Mesothelial cell of epicardium (in vitro differentiated cells): ENCODE results near the gene HS2ST1. TPM values are rescaled to one million over a fixed set of nuclear protein-coding genes. Genes with fewer than 3 reads are reported as not detected.
"Not testable (repeated sequence)": the region's sequence is repeated elsewhere in the genome, so short reads cannot be mapped to it uniquely, and the experiment has no call there.

Source experiments
- DNase-seq, 2 experiments: peaks; one replicate each; pipeline ENCODE4 v3.0.0; 2021; ENCODE audit warnings: low spot score in 2 of 2; ENCODE audit not compliant: unreplicated experiment in 2 of 2
- H3K27ac Mint-ChIP-seq: 2 replicates; pipeline ENCODE4 v1.8.0; 2021; ENCODE audit warnings: mixed read lengths
- H3K27me3 Mint-ChIP-seq: 2 replicates; pipeline ENCODE4 v1.8.0; 2021; ENCODE audit warnings: low read depth, mixed read lengths
- H3K36me3 Mint-ChIP-seq: 2 replicates; pipeline ENCODE4 v1.8.0; 2021; ENCODE audit warnings: mixed read lengths
- H3K4me1 Mint-ChIP-seq: 2 replicates; pipeline ENCODE4 v1.8.0; 2021; ENCODE audit warnings: mixed read lengths
- H3K4me3 Mint-ChIP-seq: 2 replicates; pipeline ENCODE4 v1.8.0; 2021; ENCODE audit warnings: mild to moderate bottlenecking, moderate library complexity, mixed read lengths
- H3K9me3 Mint-ChIP-seq: 2 replicates; pipeline ENCODE4 v1.8.0; 2021; ENCODE audit warnings: mixed read lengths
- total RNA-seq: library from RNA; stranded (reverse); gene quantifications from 3 replicates; pipeline ENCODE4 v1.2.1, GENCODE V29; 2021
- TF ChIP-seq, protein P1 (sequence below): fragments of 200-600 bp; sonication (generic); IDR thresholded peaks from one replicate; pipeline ENCODE4 v1.5.0; 2021; ENCODE audit warnings: antibody characterized with exemption; ENCODE audit not compliant: unreplicated experiment

The HS2ST1 gene
- total RNA-seq, 1 donor from 2014 or later: 40.2 TPM

DNA sequence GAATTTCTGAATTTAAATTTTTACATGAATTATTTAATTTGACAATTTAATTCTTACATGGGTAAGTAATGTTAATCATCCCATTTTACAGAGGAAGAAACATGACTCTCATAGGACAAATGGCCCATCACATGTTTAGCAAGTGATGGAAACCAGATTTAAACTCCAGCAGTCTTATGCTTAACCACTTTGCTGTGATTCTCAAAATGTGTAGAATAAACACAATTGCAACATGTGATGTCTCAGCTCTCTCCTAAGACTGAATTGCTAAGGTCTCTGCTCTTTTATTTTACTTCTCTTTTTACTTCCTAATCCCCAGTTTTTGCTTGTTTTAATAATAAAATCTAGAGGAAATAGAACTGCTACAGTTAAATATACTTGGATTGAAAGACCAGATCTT is 42.8 kb downstream of the HS2ST1 start:
- no peaks in the 10 kb centered on the region for H3K4me1 Mint-ChIP-seq
- H3K36me3 Mint-ChIP-seq: peaks cover 9% of the 10 kb centered on the region
- no peak for DNase-seq
- H3K9me3 Mint-ChIP-seq: peaks cover 16% of the 10 kb centered on the region
- TF ChIP-seq, protein P1, sequence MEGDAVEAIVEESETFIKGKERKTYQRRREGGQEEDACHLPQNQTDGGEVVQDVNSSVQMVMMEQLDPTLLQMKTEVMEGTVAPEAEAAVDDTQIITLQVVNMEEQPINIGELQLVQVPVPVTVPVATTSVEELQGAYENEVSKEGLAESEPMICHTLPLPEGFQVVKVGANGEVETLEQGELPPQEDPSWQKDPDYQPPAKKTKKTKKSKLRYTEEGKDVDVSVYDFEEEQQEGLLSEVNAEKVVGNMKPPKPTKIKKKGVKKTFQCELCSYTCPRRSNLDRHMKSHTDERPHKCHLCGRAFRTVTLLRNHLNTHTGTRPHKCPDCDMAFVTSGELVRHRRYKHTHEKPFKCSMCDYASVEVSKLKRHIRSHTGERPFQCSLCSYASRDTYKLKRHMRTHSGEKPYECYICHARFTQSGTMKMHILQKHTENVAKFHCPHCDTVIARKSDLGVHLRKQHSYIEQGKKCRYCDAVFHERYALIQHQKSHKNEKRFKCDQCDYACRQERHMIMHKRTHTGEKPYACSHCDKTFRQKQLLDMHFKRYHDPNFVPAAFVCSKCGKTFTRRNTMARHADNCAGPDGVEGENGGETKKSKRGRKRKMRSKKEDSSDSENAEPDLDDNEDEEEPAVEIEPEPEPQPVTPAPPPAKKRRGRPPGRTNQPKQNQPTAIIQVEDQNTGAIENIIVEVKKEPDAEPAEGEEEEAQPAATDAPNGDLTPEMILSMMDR: no peak
- H3K27ac Mint-ChIP-seq: no peak overlapping the region
- no peaks in the 10 kb centered on the region for H3K27me3 Mint-ChIP-seq
- no peak overlapping the region for H3K4me3 Mint-ChIP-seq

DNA sequence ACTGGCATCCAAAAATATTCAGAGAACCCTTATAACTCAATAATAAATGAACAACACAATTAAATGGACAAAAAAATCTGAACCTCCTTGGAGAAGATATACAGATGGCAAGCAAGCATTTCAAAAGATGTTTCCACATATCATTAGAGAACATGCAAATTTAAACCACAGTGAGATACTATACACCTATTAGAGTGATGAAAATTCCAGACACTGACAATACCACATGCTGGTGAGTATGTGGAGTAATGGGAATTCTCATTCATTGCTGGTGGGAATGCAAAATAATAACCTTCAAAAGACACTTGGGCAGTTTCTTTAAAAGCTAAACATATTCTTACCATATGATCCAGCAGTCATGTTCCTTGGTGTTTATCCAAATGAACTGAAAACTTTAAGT is 46.1 kb downstream of the HS2ST1 start:
- Mint-ChIP-seq H3K36me3 (peaks cover 15% of the 10 kb centered on the region), H3K27ac (no peak overlapping the region), H3K4me3 (no peak overlapping the region), H3K27me3 (no peaks in the 10 kb centered on the region), H3K9me3 (peaks cover 10% of the 10 kb centered on the region), H3K4me1 (peaks cover 2% of the 10 kb centered on the region)
- TF ChIP-seq, protein P1: no peak
- no peak for DNase-seq

DNA sequence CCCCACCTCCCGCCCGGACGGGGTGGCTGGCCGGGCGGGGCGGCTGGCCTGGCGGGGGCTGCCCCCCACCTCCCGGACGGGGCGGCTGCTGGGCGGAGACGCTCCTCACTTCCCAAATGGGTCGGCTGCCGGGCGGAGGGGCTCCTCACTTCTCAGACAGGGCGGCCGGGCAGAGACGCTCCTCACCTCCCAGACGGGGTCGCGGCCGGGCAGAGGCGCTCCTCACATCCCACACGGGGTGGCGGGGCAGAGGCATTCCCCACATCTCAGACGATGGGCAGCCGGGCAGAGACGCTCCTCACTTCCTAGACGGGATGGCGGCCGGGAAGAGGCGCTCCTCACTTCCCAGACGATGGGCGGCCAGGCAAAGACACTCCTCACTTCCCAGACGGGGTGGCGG is 49.4 kb downstream of the HS2ST1 start:
- not testable (repeated sequence) for H3K27ac Mint-ChIP-seq, DNase-seq

DNA sequence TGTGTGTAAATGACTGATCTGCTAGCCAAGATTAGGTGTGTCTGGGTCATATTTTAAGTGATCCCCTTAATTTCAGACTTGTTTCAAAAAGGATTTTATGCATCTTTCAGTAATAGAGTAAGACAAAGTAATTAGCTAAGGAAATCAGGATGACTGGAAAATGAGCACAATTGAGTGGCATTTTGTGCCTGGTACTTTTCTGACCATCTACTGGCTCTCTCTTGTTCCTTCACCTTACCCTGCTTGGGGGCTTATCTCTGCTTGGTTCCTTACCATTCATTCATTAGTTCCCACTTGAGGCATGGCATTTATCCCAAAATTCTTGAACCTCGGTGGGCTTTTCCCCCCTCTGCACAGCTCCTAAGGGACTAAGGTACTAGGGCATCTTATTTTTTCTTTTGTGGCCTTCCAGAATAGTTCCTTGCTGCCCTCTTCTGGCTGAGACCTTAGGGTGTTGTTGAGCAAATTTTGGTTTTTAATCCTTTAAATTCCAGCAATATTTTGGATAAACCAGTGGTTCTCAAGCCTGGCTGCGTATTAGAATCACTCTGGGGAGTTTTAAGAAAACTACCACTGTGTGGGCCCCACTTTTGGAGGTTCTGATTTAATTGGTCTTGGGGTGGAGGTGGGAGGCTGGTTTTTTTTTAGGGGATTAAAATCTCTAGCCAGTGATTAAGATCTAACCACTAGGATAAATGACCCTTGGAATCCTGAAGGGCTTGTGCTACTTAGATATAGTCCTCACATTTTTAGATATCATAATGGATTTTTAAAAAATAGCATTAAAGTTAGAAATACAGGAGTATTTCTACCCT is 50.8 kb downstream of the HS2ST1 start:
- Mint-ChIP-seq H3K27ac (no peak overlapping the region), H3K4me1 (peaks cover 4% of the 10 kb centered on the region), H3K36me3 (peaks cover 6% of the 10 kb centered on the region), H3K9me3 (no peaks in the 10 kb centered on the region), H3K27me3 (no peaks in the 10 kb centered on the region), H3K4me3 (no peak overlapping the region)
- no peak for DNase-seq
- TF ChIP-seq, protein P1: no peak

More for the DNA sequence above, 49.4 kb downstream of the HS2ST1 start:
- peaks cover 11% of the 10 kb centered on the region for H3K36me3 Mint-ChIP-seq
- not testable (repeated sequence) for H3K9me3 Mint-ChIP-seq, H3K4me3 Mint-ChIP-seq, H3K4me1 Mint-ChIP-seq, H3K27me3 Mint-ChIP-seq

DNA sequence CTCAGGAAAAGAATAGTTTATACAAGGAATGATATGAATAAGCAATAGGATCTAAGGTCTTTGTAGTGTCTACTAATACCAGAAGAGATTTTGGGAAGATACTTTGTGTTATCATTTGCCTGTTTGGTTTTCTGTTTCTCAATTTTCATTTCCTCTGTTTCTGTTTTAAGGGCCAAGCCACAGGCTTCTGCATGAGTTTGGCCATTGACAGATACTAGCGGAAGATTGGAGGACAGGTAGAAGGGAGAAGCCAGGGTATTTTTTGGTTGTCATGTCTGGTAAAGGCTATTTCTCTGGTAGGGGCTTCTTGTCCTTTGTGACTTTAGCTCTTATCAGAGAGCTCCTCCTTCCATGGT is 51.4 kb downstream of the HS2ST1 start:
- Mint-ChIP-seq H3K4me3 (no peak overlapping the region), H3K36me3 (peaks cover 6% of the 10 kb centered on the region), H3K27me3 (no peaks in the 10 kb centered on the region), H3K27ac (no peak overlapping the region), H3K4me1 (peaks cover 4% of the 10 kb centered on the region), H3K9me3 (no peaks in the 10 kb centered on the region)
- no peak for DNase-seq
- TF ChIP-seq, protein P1: no peak

DNA sequence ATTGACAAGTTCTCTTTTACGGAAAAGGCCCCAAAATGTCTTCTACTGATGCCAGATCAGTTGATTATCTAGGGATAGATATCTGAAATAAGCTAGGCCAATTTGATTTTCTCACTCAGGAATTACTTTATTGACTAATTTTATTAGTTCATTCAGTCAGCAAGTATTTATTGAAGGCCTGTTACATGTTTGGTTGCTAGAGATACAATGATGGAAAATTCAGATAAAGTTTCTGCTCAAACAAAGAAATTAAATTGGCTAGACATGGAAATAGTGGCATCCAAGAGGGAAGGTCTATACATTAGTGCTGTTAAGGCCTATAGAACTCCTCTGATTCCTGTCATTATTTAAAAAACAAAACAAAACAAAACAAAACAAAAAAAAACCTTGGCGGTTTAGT is 56.5 kb downstream of the HS2ST1 start:
- Mint-ChIP-seq H3K36me3 (no peaks in the 10 kb centered on the region), H3K4me3 (no peak overlapping the region), H3K27ac (no peak overlapping the region), H3K27me3 (no peaks in the 10 kb centered on the region), H3K9me3 (no peaks in the 10 kb centered on the region), H3K4me1 (peaks cover 4% of the 10 kb centered on the region)
- no peak for DNase-seq
- TF ChIP-seq, protein P1: no peak
